HEK293T (cell line): Measurements from ENCODE around the gene BCL6B.

Experiments
- CTCF ChIA-PET: fragments of 350-600 bp; formaldehyde crosslinking; extraction: SDS; loops from one replicate; lab custom pipeline; 2021; ENCODE audit warnings: antibody characterized with exemption, inconsistent platforms; lab: Yijun Ruan, JAX
- POLR2A ChIA-PET: fragments of 350-600 bp; formaldehyde crosslinking; extraction: SDS; loops from one replicate; lab custom pipeline; 2020; ENCODE audit warnings: antibody characterized with exemption, inconsistent platforms; lab: Yijun Ruan, JAX
- DNase-seq: peaks from one replicate; pipeline ENCODE4 v3.0.0; 2012; ENCODE audit warnings: mixed read lengths; ENCODE audit errors: extremely low spot score
- ARNT ChIP-seq: fragments of 450-650 bp; IDR thresholded peaks from 2 replicates; pipeline ENCODE4 v1.6.1; 2017; ENCODE audit warnings: mild to moderate bottlenecking
- BHLHE40 ChIP-seq: fragments of 450-650 bp; IDR thresholded peaks from 2 replicates; pipeline ENCODE4 v1.6.1; 2016; ENCODE audit warnings: mild to moderate bottlenecking, moderate library complexity, borderline replicate concordance
- CTBP1 ChIP-seq: fragments of 450-650 bp; IDR thresholded peaks from 2 replicates; pipeline ENCODE4 v1.6.1; 2016; ENCODE audit warnings: borderline replicate concordance
- ELF4 ChIP-seq: fragments of 450-650 bp; IDR thresholded peaks from 2 replicates; pipeline ENCODE4 v1.6.1; 2017; ENCODE audit warnings: antibody characterized with exemption
- FOXA1 ChIP-seq: fragments of 450-650 bp; IDR thresholded peaks from 2 replicates; pipeline ENCODE4 v1.6.1; 2016; ENCODE audit warnings: mild to moderate bottlenecking
- FOXK2 ChIP-seq: fragments of 450-650 bp; IDR thresholded peaks from 2 replicates; pipeline ENCODE4 v1.6.1; 2016; ENCODE audit warnings: mild to moderate bottlenecking
- FOXM1 ChIP-seq: fragments of 450-650 bp; IDR thresholded peaks from 2 replicates; pipeline ENCODE4 v1.6.1; 2017; ENCODE audit warnings: mild to moderate bottlenecking, borderline replicate concordance
- HDGF ChIP-seq: fragments of 450-650 bp; IDR thresholded peaks from 2 replicates; pipeline ENCODE4 v1.6.1; 2017; ENCODE audit warnings: antibody characterized with exemption, borderline replicate concordance
- L3MBTL2 ChIP-seq: fragments of 450-650 bp; conservative IDR thresholded peaks from 2 replicates; pipeline ENCODE4 v1.6.1; 2016; ENCODE audit warnings: mild to moderate bottlenecking
- LEF1 ChIP-seq: fragments of 450-650 bp; IDR thresholded peaks from 2 replicates; pipeline ENCODE4 v1.6.1; 2017; ENCODE audit warnings: mild to moderate bottlenecking, borderline replicate concordance
- NFRKB ChIP-seq: fragments of 450-650 bp; IDR thresholded peaks from 2 replicates; pipeline ENCODE4 v1.6.1; 2016; ENCODE audit warnings: mild to moderate bottlenecking, moderate library complexity
- PKNOX1 ChIP-seq: fragments of 450-650 bp; IDR thresholded peaks from 2 replicates; pipeline ENCODE4 v1.6.1; 2016
- SP1 ChIP-seq: fragments of 450-650 bp; IDR thresholded peaks from 2 replicates; pipeline ENCODE4 v1.6.1; 2017
- SUZ12 ChIP-seq: fragments of 450-650 bp; IDR thresholded peaks from 2 replicates; pipeline ENCODE4 v1.6.1; 2016; ENCODE audit warnings: mild to moderate bottlenecking
- TARDBP ChIP-seq: fragments of 450-650 bp; IDR thresholded peaks from 2 replicates; pipeline ENCODE4 v1.6.1; 2016
- ZNF384 ChIP-seq: fragments of 450-650 bp; IDR thresholded peaks from 2 replicates; pipeline ENCODE4 v1.6.1; 2016

BCL6B gene

GRCh38 chr17:7056386-7056785 is 33.5 kb downstream of the BCL6B start:
- ChIA-PET CTCF (interaction anchor here (0.7 kb wide), 1 partner anchor 61 kb away, joined by 4 read pairs; no protein-coding TSS in a partner anchor), POLR2A (no interaction called here)
- no peak for DNase-seq
- TF ChIP-seq L3MBTL2 (no peak), ARNT (no peak), ZNF384 (no peak), FOXK2 (no peak), NFRKB (no peak), BHLHE40 (no peak), FOXA1 (no peak), FOXM1 (no peak), SUZ12 (no peak), HDGF (no peak), TARDBP (no peak), CTBP1 (no peak), LEF1 (no peak), SP1 (no peak), ELF4 (no peak), PKNOX1 (no peak)

- POLR2A ChIA-PET = interaction anchor here (1.4 kb wide), 1 partner anchor 23 kb away, joined by 3 read pairs; the partner anchor contains the start of gene SLC16A13
- CTCF ChIA-PET = no interaction called here
- TF ChIP-seq ELF4 (no peak), BHLHE40 (no peak), FOXK2 (no peak), ZNF384 (no peak), SP1 (no peak), NFRKB (no peak), HDGF (no peak), FOXM1 (no peak), SUZ12 (no peak)
- DNase-seq = no peak
Measured at GRCh38 chr17:7058831-7059447, 36.1 kb downstream of the BCL6B start.

- CTCF ChIA-PET = no interaction called here
- POLR2A ChIA-PET = interaction anchor here (1.4 kb wide), 1 partner anchor 25 kb away, joined by 3 read pairs; the partner anchor contains the start of gene SLC16A13
- TF ChIP-seq ZNF384 (no peak), FOXK2 (no peak), HDGF (no peak), SUZ12 (no peak), PKNOX1 (no peak), FOXA1 (no peak), L3MBTL2 (no peak), FOXM1 (no peak), BHLHE40 (no peak), TARDBP (no peak), LEF1 (no peak), SP1 (no peak), ARNT (no peak), NFRKB (no peak), CTBP1 (no peak), ELF4 (no peak)
- no peak for DNase-seq
Measured at GRCh38 chr17:7060165-7060891, 37.5 kb downstream of the BCL6B start.

GRCh38 chr17:7063518-7064094 is 40.8 kb downstream of the BCL6B start:
- no peak for TF ChIP-seq HDGF
- no peak for TF ChIP-seq ARNT
- no peak for TF ChIP-seq SP1
- TF ChIP-seq PKNOX1 = no peak
- TF ChIP-seq TARDBP = no peak
- no peak for TF ChIP-seq FOXA1
- no peak for TF ChIP-seq CTBP1
- TF ChIP-seq NFRKB = no peak
- DNase-seq = no peak
- ChIA-PET POLR2A (no interaction called here), CTCF (interaction anchor here (1.1 kb wide), 1 partner anchor 11 kb away, joined by 3 read pairs; no protein-coding TSS in a partner anchor)

- DNase-seq = no peak
- ChIA-PET POLR2A (no interaction called here), CTCF (no interaction called here)
- TF ChIP-seq FOXA1 (no peak), FOXK2 (no peak), TARDBP (no peak)
Measured at GRCh38 chr17:7064261-7064660, 41.4 kb downstream of the BCL6B start.

- no peak for TF ChIP-seq FOXA1
- TF ChIP-seq LEF1 = no peak
- no peak for TF ChIP-seq FOXK2
- TF ChIP-seq NFRKB = no peak
- no peak for TF ChIP-seq ZNF384
- no peak for TF ChIP-seq TARDBP
- TF ChIP-seq SP1 = no peak
- TF ChIP-seq ARNT = no peak
- TF ChIP-seq FOXM1 = no peak
- no peak for TF ChIP-seq L3MBTL2
- no peak for TF ChIP-seq HDGF
- TF ChIP-seq SUZ12 = no peak
- no peak for DNase-seq
- POLR2A ChIA-PET = no interaction called here
- CTCF ChIA-PET = no interaction called here
Measured at GRCh38 chr17:7067198-7067597, 44.3 kb downstream of the BCL6B start.
